K562 (cell line): Measurements from ENCODE around the gene DAB2IP. TPM values are rescaled to one million over a fixed set of nuclear protein-coding genes. Genes with fewer than 3 reads are reported as not detected.

Source experiments
- ATAC-seq: fragments of 200-7000 bp; cut with Tn5 transposase; 3 replicates; pipeline ENCODE4 v1.9.1; 2020; ENCODE audit warnings: moderate library complexity
- BruUV-seq: library from RNA; stranded (reverse); fragments of 400-500 nt; replicated peaks from 2 replicates; lab custom pipeline; 2021; lab: Mats Ljungman, UMichigan
- CTCF ChIA-PET: fragments of 300-600 bp; formaldehyde crosslinking; extraction: SDS; loops from one replicate; lab custom pipeline; 2021; ENCODE audit warnings: low intra/inter-chr PET ratio; lab: Yijun Ruan, JAX
- POLR2A ChIA-PET: fragments of 300-600, 350-650 bp; sonication (Branson Sonifier 250); formaldehyde crosslinking; extraction: SDS; loops from one replicate; lab custom pipeline; 2021; ENCODE audit warnings: antibody characterized with exemption, inconsistent platforms; lab: Yijun Ruan, JAX
- DNase-seq, 4 experiments: peaks; one replicate each; pipeline versions ENCODE4 v3.0.0 to v3.0.0-alpha.2; 2011 to 2018; ENCODE audit warnings: low spot score in 3 of 4, mixed read lengths in 3 of 4; ENCODE audit errors: extremely low read depth in 1 of 4
- FAIRE-seq: peaks from 2 replicates; lab custom pipeline; 2011; peaks lifted over from hg19 to GRCh38; lab: Jason Lieb, UNC
- H2AFZ ChIP-seq: 2 replicates; pipeline ENCODE4 v1.6.0; 2011; ENCODE audit warnings: low read depth, low read length, control low read depth, inconsistent platforms
- H3K27ac ChIP-seq: fragments of 200-600 bp; 3 replicates; pipeline ENCODE4 v1.8.0; 2011; ENCODE audit warnings: low read depth, mild to moderate bottlenecking, control low read depth, inconsistent platforms, low read length, moderate library complexity, mixed read lengths; ENCODE audit errors: extremely low read depth
- H3K27me3 ChIP-seq, 2 experiments: fragments of 300-600 bp in 1 of 2; 2 replicates in 1 of 2; 3 replicates in 1 of 2; pipeline versions ENCODE4 v1.6.0 to v1.8.0; 2011; ENCODE audit warnings: inconsistent platforms in 2 of 2, low read length in 2 of 2, mild to moderate bottlenecking in 1 of 2, mixed read lengths in 1 of 2, moderate library complexity in 1 of 2; ENCODE audit not compliant: control insufficient read depth in 2 of 2, insufficient read depth in 2 of 2
- H3K36me3 ChIP-seq: fragments of 300-600 bp; 3 replicates; pipeline ENCODE4 v1.8.0; 2011; ENCODE audit warnings: mild to moderate bottlenecking, low read length, inconsistent platforms; ENCODE audit not compliant: control insufficient read depth, insufficient read depth
- H3K4me1 ChIP-seq, 2 experiments: fragments of 200-600 bp in 1 of 2; replicated peaks in 1 of 2; 2 replicates in 1 of 2; 3 replicates in 1 of 2; pipeline versions ENCODE4 v1.5.1 to v1.8.0; 2011; ENCODE audit warnings: inconsistent platforms in 2 of 2, low read length in 2 of 2, mild to moderate bottlenecking in 1 of 2, mixed read lengths in 1 of 2, moderate library complexity in 1 of 2; ENCODE audit not compliant: control insufficient read depth in 2 of 2, insufficient read depth in 2 of 2
- H3K4me2 ChIP-seq: 2 replicates; pipeline ENCODE4 v1.6.1; 2011; ENCODE audit warnings: low read length, control low read depth, inconsistent platforms, mixed read lengths; ENCODE audit not compliant: insufficient read depth
- H3K4me3 ChIP-seq: fragments of 200-600 bp; sonication (generic), shearing (Covaris generic); 2 replicates; pipeline ENCODE4 v1.5.1; 2016; ENCODE audit warnings: control low read depth, inconsistent platforms
- H3K79me2 ChIP-seq: fragments of 200-600 bp; 3 replicates; pipeline ENCODE4 v1.8.0; 2011; ENCODE audit warnings: low read length, inconsistent platforms; ENCODE audit not compliant: control insufficient read depth, insufficient read depth
- H3K9ac ChIP-seq, 2 experiments: 2 replicates each; pipeline versions ENCODE4 v1.6.0 to v1.6.1; 2011; ENCODE audit warnings: low read depth in 2 of 2, low read length in 2 of 2, control low read depth in 1 of 2, inconsistent platforms in 1 of 2, mild to moderate bottlenecking in 1 of 2, mixed read lengths in 1 of 2; ENCODE audit not compliant: insufficient read depth in 1 of 2
- H3K9me1 ChIP-seq: one replicate; pipeline ENCODE4 v1.6.0; 2011; ENCODE audit warnings: inconsistent platforms, mild to moderate bottlenecking, low read length, moderate library complexity; ENCODE audit not compliant: control insufficient read depth, insufficient read depth
- H3K9me3 ChIP-seq: replicated peaks from 2 replicates; pipeline ENCODE4 v1.5.1; 2011; ENCODE audit warnings: low read depth, low read length, inconsistent platforms; ENCODE audit not compliant: control insufficient read depth, insufficient read depth
- H4K20me1 ChIP-seq: replicated peaks from 2 replicates; pipeline ENCODE4 v1.6.1; 2011; ENCODE audit warnings: low read length, inconsistent platforms, mixed read lengths; ENCODE audit not compliant: control insufficient read depth, insufficient read depth
- CREBBP ChIP-seq: IDR thresholded peaks from one replicate; pipeline ENCODE4 v1.6.1; 2012; ENCODE audit warnings: low read depth, mild to moderate bottlenecking, control low read depth, inconsistent platforms, low read length
- EZH2 ChIP-seq: IDR thresholded peaks from 2 replicates; pipeline ENCODE4 v1.6.1; 2012; ENCODE audit warnings: low read depth, mild to moderate bottlenecking, inconsistent platforms, low read length, borderline replicate concordance
- FOS ChIP-seq: IDR thresholded peaks from 3 replicates; pipeline ENCODE4 v1.6.1; 2011; ENCODE audit not compliant: insufficient read length; ENCODE audit errors: extremely low read depth
- FOXA1 ChIP-seq: fragments of 450-650 bp; IDR thresholded peaks from 2 replicates; pipeline ENCODE4 v1.6.1; 2016; ENCODE audit warnings: mild to moderate bottlenecking, borderline replicate concordance
- GTF2F1 ChIP-seq: IDR thresholded peaks from 2 replicates; pipeline ENCODE4 v1.6.1; 2011; ENCODE audit warnings: low read depth, low read length, improper control_type of control experiment
- NBN ChIP-seq: fragments of 450-650 bp; IDR thresholded peaks from 2 replicates; pipeline ENCODE4 v1.6.1; 2016; ENCODE audit warnings: low read depth, mild to moderate bottlenecking
- PTRF ChIP-seq: fragments of 450-650 bp; IDR thresholded peaks from 2 replicates; pipeline ENCODE4 v1.6.1; 2016; ENCODE audit warnings: mild to moderate bottlenecking, missing genetic modification characterization, missing compliant biosample characterization
- SIX5 ChIP-seq, 2 experiments: IDR thresholded peaks; 2 replicates each; pipeline ENCODE4 v1.6.1; 2011; ENCODE audit warnings: low read length in 2 of 2, borderline replicate concordance in 1 of 2, low read depth in 1 of 2, mild to moderate bottlenecking in 1 of 2, moderate library complexity in 1 of 2; ENCODE audit not compliant: insufficient read depth in 1 of 2
- SMARCE1 ChIP-seq: fragments of 450-650 bp; IDR thresholded peaks from 2 replicates; pipeline ENCODE4 v1.7.1; 2016; ENCODE audit warnings: mild to moderate bottlenecking
- SP1 ChIP-seq: sonication (generic); formaldehyde crosslinking; IDR thresholded peaks from 2 replicates; pipeline ENCODE4 v1.8.1; 2022; ENCODE audit warnings: mild to moderate bottlenecking, missing genetic modification reagents
- SRSF3 ChIP-seq: fragments of 200-400 bp; formaldehyde crosslinking; IDR thresholded peaks from 2 replicates; pipeline ENCODE4 v1.6.1; 2016; ENCODE audit warnings: mild to moderate bottlenecking, low read length, moderate library complexity; ENCODE audit not compliant: insufficient read depth
- ZNF184 ChIP-seq: sonication (generic); formaldehyde crosslinking; IDR thresholded peaks from 2 replicates; pipeline ENCODE4 v1.5.0; 2020; ENCODE audit warnings: missing genetic modification reagents
- ZNF76 ChIP-seq: fragments of 250-450 bp; sonication (Bioruptor Pico); IDR thresholded peaks from 2 replicates; pipeline ENCODE4 v1.4.0; 2020; ENCODE audit warnings: mild to moderate bottlenecking, moderate library complexity, borderline replicate concordance
- WGBS: fragments of 100-300 bp; shearing (Covaris generic); methylation state at CpG from one replicate; pipeline ENCODE4 v1.1.6; 2016; ENCODE audit warnings: low coverage, mixed read lengths; ENCODE audit not compliant: insufficient coverage; ENCODE audit errors: missing lambda C conversion rate; 5-methylcytosine and 5-hydroxymethylcytosine counted together
- in situ Hi-C: fragments of 300-500 bp; cut with MboI; formaldehyde crosslinking; loops from 4 replicates; pipeline ENCODE4 v1.15.0; 2018; ENCODE audit warnings: inconsistent platforms, mixed read lengths
- intact Hi-C: fragments of 100-400 bp; cut with micrococcal nuclease; formaldehyde crosslinking; loops from 2 replicates; pipeline ENCODE4 v1.14.2; 2022
- polyA plus RNA-seq, 8 experiments: library from polyadenylated mRNA; depleted of rRNA in 4 of 8; stranded (reverse) in 5 of 8; unstranded in 3 of 8; fragments of >200 nt; fragmentation: Nextera tagmentation in 2 of 8; fragmentation: Illumina TruSeq in 1 of 8; extraction: Ambion mirVana in 2 of 8; extraction: Trizol in 1 of 8; gene quantifications; 2 replicates each; pipeline versions ENCODE4 v1.2.1 to v1.2.3, GENCODE V29; 2011 to 2014; ENCODE audit warnings: inconsistent platforms in 1 of 8, missing spikeins in 1 of 8
- total RNA-seq, 7 experiments: library from RNA; depleted of rRNA in 6 of 7; stranded (reverse); fragments of >200 nt in 6 of 7; fragmentation: Illumina TruSeq in 2 of 7; extraction: Trizol in 2 of 7; gene quantifications; 2 replicates each; pipeline versions ENCODE4 v1.2.1 to v1.2.3, GENCODE V29; 2011 to 2021; ENCODE audit warnings: low replicate concordance in 1 of 7
- TF ChIP-seq, protein P1 (sequence below): fragments of 250-450 bp; sonication (Bioruptor Pico); IDR thresholded peaks from 2 replicates; pipeline ENCODE4 v1.4.0; 2020; ENCODE audit warnings: mild to moderate bottlenecking, moderate library complexity, borderline replicate concordance
- TF ChIP-seq, protein P2 (sequence below): fragments of 450-650 bp; IDR thresholded peaks from 2 replicates; pipeline ENCODE4 v1.6.1; 2017; ENCODE audit warnings: mild to moderate bottlenecking, moderate library complexity
- TF ChIP-seq, protein P3 (sequence below): fragments of 450-650 bp; IDR thresholded peaks from one replicate; pipeline ENCODE4 v1.6.1; 2018; ENCODE audit warnings: mild to moderate bottlenecking, moderate library complexity; ENCODE audit not compliant: partially characterized antibody

The DAB2IP gene
- total and polyA plus RNA-seq, 9 of the 15 experiments (the other 6 are each of a cell fraction or from before 2014, with no cell fraction given), result 0.04 to 0.31 (median 0.08) TPM; not detected in 5

DNA sequence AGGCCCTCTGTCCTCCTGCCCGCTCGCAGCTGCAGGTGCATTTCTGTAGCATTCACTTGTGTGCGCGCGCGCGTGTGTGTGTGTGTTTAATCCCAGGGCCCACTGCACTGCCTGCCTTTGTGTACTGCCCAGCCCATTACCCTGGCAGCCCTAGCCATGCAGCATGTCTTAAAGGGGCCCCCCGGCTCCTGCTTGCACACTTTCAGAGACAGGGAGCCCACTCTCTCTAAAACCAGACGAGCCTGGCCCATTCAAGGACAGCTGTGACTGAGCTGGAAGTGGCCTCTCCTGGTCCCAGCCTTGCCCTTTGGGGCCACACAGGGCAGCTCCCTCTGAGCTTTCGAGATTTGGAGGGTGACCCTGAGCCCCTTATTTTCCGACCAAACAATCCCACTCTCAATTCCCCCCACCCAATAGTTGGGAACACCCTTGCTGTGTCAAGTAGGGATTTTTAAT is 98.9 kb downstream of the DAB2IP start:
- H3K36me3 ChIP-seq, result no peaks in the 10 kb centered on the region
- FAIRE-seq (no peak), ATAC-seq (no peak), DNase-seq (no peak)
- H3K4me1 ChIP-seq, result no peaks in the 10 kb centered on the region
- H3K27me3 ChIP-seq, result peaks cover 10 to 71% of the 10 kb centered on the region in 2 experiments; a peak in 3 of 5 replicates
- no peaks in the 10 kb centered on the region for H3K9me1 ChIP-seq
- BruUV-seq, result no TSS peak
- 0 out of 2 replicates have a peak, but pooled peaks cover under 1% of the 10 kb centered on the region for H4K20me1 ChIP-seq
- POLR2A ChIA-PET, result interaction anchor here (0.8 kb wide), 1 partner anchor 11 kb away, joined by 3 read pairs; no protein-coding TSS in a partner anchor
- no peak overlapping the region for H3K9ac ChIP-seq
- no peak overlapping the region for H3K27ac ChIP-seq
- intact Hi-C loops (no loop called here), in situ Hi-C loops (no loop called here)
- CTCF ChIA-PET, result interaction anchor here (0.6 kb wide), 1 partner anchor 172 kb away, joined by 3 read pairs; no protein-coding TSS in a partner anchor
- H2AFZ ChIP-seq, result no peak overlapping the region
- 41% methylated on average over 11 of the region's 11 CpGs for whole genome bisulfite sequencing
- no peaks in the 10 kb centered on the region for H3K79me2 ChIP-seq
- H3K4me3 ChIP-seq, result no peak overlapping the region
- no peak overlapping the region for H3K4me2 ChIP-seq
- no peaks in the 10 kb centered on the region for H3K9me3 ChIP-seq
- TF ChIP-seq SRSF3, result no peak
- TF ChIP-seq GTF2F1, result no peak
- TF ChIP-seq, protein P1, sequence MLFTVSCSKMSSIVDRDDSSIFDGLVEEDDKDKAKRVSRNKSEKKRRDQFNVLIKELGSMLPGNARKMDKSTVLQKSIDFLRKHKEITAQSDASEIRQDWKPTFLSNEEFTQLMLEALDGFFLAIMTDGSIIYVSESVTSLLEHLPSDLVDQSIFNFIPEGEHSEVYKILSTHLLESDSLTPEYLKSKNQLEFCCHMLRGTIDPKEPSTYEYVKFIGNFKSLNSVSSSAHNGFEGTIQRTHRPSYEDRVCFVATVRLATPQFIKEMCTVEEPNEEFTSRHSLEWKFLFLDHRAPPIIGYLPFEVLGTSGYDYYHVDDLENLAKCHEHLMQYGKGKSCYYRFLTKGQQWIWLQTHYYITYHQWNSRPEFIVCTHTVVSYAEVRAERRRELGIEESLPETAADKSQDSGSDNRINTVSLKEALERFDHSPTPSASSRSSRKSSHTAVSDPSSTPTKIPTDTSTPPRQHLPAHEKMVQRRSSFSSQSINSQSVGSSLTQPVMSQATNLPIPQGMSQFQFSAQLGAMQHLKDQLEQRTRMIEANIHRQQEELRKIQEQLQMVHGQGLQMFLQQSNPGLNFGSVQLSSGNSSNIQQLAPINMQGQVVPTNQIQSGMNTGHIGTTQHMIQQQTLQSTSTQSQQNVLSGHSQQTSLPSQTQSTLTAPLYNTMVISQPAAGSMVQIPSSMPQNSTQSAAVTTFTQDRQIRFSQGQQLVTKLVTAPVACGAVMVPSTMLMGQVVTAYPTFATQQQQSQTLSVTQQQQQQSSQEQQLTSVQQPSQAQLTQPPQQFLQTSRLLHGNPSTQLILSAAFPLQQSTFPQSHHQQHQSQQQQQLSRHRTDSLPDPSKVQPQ, result no peak
- TF ChIP-seq EZH2, result no peak
- TF ChIP-seq FOXA1, result no peak
- TF ChIP-seq, protein P2, sequence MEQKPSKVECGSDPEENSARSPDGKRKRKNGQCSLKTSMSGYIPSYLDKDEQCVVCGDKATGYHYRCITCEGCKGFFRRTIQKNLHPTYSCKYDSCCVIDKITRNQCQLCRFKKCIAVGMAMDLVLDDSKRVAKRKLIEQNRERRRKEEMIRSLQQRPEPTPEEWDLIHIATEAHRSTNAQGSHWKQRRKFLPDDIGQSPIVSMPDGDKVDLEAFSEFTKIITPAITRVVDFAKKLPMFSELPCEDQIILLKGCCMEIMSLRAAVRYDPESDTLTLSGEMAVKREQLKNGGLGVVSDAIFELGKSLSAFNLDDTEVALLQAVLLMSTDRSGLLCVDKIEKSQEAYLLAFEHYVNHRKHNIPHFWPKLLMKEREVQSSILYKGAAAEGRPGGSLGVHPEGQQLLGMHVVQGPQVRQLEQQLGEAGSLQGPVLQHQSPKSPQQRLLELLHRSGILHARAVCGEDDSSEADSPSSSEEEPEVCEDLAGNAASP, result no peak
- no peak for TF ChIP-seq PTRF
- no peak for TF ChIP-seq SMARCE1
- TF ChIP-seq SIX5 (IDR thresholded peaks at IDR 0.05; ENCODE audit: borderline replicate concordance in 1 of 2, insufficient read depth in 1 of 2, low read depth in 1 of 2, low read length in 2 of 2), result no peak
- TF ChIP-seq ZNF184 (CRISPR knock-in tag), result no peak
- no peak for TF ChIP-seq CREBBP
- TF ChIP-seq ZNF76 (CRISPR knock-in tag), result no peak
- TF ChIP-seq FOS, result no peak
- no peak for TF ChIP-seq SP1 (CRISPR knock-in tag)
- TF ChIP-seq, protein P3, sequence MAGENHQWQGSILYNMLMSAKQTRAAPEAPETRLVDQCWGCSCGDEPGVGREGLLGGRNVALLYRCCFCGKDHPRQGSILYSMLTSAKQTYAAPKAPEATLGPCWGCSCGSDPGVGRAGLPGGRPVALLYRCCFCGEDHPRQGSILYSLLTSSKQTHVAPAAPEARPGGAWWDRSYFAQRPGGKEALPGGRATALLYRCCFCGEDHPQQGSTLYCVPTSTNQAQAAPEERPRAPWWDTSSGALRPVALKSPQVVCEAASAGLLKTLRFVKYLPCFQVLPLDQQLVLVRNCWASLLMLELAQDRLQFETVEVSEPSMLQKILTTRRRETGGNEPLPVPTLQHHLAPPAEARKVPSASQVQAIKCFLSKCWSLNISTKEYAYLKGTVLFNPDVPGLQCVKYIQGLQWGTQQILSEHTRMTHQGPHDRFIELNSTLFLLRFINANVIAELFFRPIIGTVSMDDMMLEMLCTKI, result no peak
- no peak for TF ChIP-seq NBN
